Thyroid gland (tissue), 4 donors: ENCODE measurements around the gene FXYD3.
"Not testable (repeated sequence)": the region's sequence is repeated elsewhere in the genome, so short reads cannot be mapped to it uniquely, and the experiment has no call there.

Source experiments
- POLR2A ChIP-seq, 2 donors: fragments of 450-650 bp; IDR thresholded peaks; one replicate each; pipeline ENCODE4 v1.6.1; 2017; ENCODE audit warnings: antibody characterized with exemption in 2 of 2, mild to moderate bottlenecking in 2 of 2, moderate library complexity in 1 of 2
- TF ChIP-seq, protein P1 (sequence below), 6 experiments: fragments of 200-600 bp in 3 of 6; fragments of 450-650 bp in 3 of 6; sonication (generic) in 3 of 6; IDR thresholded peaks; one replicate each; pipeline ENCODE4 v1.5.1; 2016 to 2019; ENCODE audit warnings: antibody characterized with exemption in 6 of 6, mild to moderate bottlenecking in 2 of 6, inconsistent platforms in 1 of 6, moderate library complexity in 1 of 6

DNA sequence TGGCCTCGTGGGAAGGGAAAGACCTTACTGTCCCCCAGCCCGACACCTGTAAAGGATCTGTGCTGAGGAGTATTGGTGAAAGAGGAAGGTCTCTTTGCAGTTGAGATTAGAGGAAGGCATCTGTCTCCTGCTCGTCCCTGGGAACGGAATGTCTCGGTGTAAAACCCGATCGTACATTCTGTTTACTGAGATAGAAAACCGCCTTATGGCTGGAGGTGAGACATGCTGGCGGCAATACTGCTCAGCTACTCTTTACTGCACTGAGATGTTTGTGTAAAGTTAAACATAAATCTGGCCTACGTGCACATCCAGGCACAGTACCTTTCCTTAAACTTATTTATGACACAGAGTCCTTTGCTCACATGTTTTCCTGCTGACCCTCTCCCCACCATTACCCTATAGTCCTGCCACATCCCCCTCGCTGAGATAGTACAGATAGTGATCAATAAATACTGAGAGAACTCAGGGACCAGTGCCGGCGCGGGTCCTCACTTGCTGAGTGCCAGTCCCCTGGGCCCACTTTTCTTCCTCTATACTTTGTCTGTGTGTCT is 14.2 kb downstream of the FXYD3 start:
- TF ChIP-seq, protein P1, sequence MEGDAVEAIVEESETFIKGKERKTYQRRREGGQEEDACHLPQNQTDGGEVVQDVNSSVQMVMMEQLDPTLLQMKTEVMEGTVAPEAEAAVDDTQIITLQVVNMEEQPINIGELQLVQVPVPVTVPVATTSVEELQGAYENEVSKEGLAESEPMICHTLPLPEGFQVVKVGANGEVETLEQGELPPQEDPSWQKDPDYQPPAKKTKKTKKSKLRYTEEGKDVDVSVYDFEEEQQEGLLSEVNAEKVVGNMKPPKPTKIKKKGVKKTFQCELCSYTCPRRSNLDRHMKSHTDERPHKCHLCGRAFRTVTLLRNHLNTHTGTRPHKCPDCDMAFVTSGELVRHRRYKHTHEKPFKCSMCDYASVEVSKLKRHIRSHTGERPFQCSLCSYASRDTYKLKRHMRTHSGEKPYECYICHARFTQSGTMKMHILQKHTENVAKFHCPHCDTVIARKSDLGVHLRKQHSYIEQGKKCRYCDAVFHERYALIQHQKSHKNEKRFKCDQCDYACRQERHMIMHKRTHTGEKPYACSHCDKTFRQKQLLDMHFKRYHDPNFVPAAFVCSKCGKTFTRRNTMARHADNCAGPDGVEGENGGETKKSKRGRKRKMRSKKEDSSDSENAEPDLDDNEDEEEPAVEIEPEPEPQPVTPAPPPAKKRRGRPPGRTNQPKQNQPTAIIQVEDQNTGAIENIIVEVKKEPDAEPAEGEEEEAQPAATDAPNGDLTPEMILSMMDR (IDR thresholded peaks at IDR 0.05) = not testable (repeated sequence)
- not testable (repeated sequence) for TF ChIP-seq POLR2A (IDR thresholded peaks at IDR 0.05)
